ENCODE results near the gene SCMH1. TPM values are rescaled to one million over a fixed set of nuclear protein-coding genes. Genes with fewer than 3 reads are reported as not detected.

SCMH1 gene
- total and polyA plus RNA-seq, 2 experiments from 2014 or later: 15.0 to 19.4 TPM

GRCh38 chr1:41030872-41031616 is 211.1 kb downstream of the SCMH1 start:
- no peak overlapping the region for H3K4me3 Mint-ChIP-seq
- ATAC-seq: no peak
- Histone ChIP-seq H3K4me3 (no peak overlapping the region), H3K27ac (ENCODE audit: low read depth) (no peak overlapping the region), H3K36me3 (ENCODE audit: insufficient read depth) (no peaks in the 10 kb centered on the region), H3K4me1 (ENCODE audit: insufficient read depth) (peaks cover 6% of the 10 kb centered on the region; the same call in 1 of the 2 replicates), H3F3A (replicated peaks; ENCODE audit: low read depth) (no peaks in the 10 kb centered on the region), H3K9me2 (ENCODE audit: insufficient read depth) (no peaks in the 10 kb centered on the region), H3K79me2 (replicated peaks; ENCODE audit: insufficient read depth) (no peaks in the 10 kb centered on the region), H2AFZ (no peak overlapping the region), H3K27me3 (ENCODE audit: insufficient read depth) (no peaks in the 10 kb centered on the region), H4K20me1 (replicated peaks; ENCODE audit: insufficient read depth) (no peaks in the 10 kb centered on the region), H3K4me2 (no peak overlapping the region)
- DNase-seq (ENCODE audit: low spot score): no peak
- H3K27ac Mint-ChIP-seq: no peak overlapping the region
- peaks cover 30% of the 10 kb centered on the region for H3K36me3 Mint-ChIP-seq (ENCODE audit: low read depth)
- no peak for TF ChIP-seq ZNF114 (CRISPR knock-in tag; IDR thresholded peaks at IDR 0.05)
- no peaks in the 10 kb centered on the region for H3K9me3 Mint-ChIP-seq
- peaks cover 17% of the 10 kb centered on the region for H3K4me1 Mint-ChIP-seq
- H3K27me3 Mint-ChIP-seq (ENCODE audit: insufficient read depth, low read depth, poor library complexity): peaks cover 4% of the 10 kb centered on the region

- H3K4me2 ChIP-seq: no peak overlapping the region
- no peaks in the 10 kb centered on the region for H3F3A ChIP-seq (replicated peaks; ENCODE audit: low read depth)
- no peak overlapping the region for H3K27ac ChIP-seq (ENCODE audit: low read depth)
- no peaks in the 10 kb centered on the region for H3K9me3 Mint-ChIP-seq
- peaks cover 6% of the 10 kb centered on the region; the same call in 1 of the 2 replicates for H3K4me1 ChIP-seq (ENCODE audit: insufficient read depth)
- H3K4me3 Mint-ChIP-seq: no peak overlapping the region
- peaks cover 11% of the 10 kb centered on the region; the same call in 1 of the 2 replicates for H3K27me3 ChIP-seq (ENCODE audit: insufficient read depth)
- no peaks in the 10 kb centered on the region for H3K79me2 ChIP-seq (replicated peaks; ENCODE audit: insufficient read depth)
- H3K36me3 Mint-ChIP-seq (ENCODE audit: low read depth): peaks cover 25% of the 10 kb centered on the region
- H3K27me3 Mint-ChIP-seq (ENCODE audit: insufficient read depth, low read depth, poor library complexity): peaks cover 6% of the 10 kb centered on the region
- no peak overlapping the region for H3K4me3 ChIP-seq
- no peaks in the 10 kb centered on the region for H3K36me3 ChIP-seq (ENCODE audit: insufficient read depth)
- no peaks in the 10 kb centered on the region for H4K20me1 ChIP-seq (replicated peaks; ENCODE audit: insufficient read depth)
- no peak for DNase-seq (ENCODE audit: low spot score)
- H2AFZ ChIP-seq: no peak overlapping the region
- no peak overlapping the region for H3K27ac Mint-ChIP-seq
- no peak for ATAC-seq
- H3K9me2 ChIP-seq (ENCODE audit: insufficient read depth): no peaks in the 10 kb centered on the region
- peaks cover 10% of the 10 kb centered on the region for H3K4me1 Mint-ChIP-seq
- no peak for TF ChIP-seq ETS1 (IDR thresholded peaks at IDR 0.05)
- no peak for TF ChIP-seq ZNF114 (CRISPR knock-in tag; IDR thresholded peaks at IDR 0.05)
- no peak for TF ChIP-seq EZH2phosphoT487 (IDR thresholded peaks at IDR 0.05; ENCODE audit: unreplicated experiment)
- no peak for TF ChIP-seq ZNF462 (CRISPR knock-in tag; IDR thresholded peaks at IDR 0.05)
- TF ChIP-seq EZH2 (IDR thresholded peaks at IDR 0.05; ENCODE audit: low read depth, unreplicated experiment): no peak
- TF ChIP-seq CTCF (conservative IDR thresholded peaks at IDR 0.05; ENCODE audit: low read depth in 2 of 2): no peak
These were observed 214.0 kb downstream of the SCMH1 start for GRCh38 chr1:41028034-41028642.
